ENCODE results near the gene YKT6. TPM values are rescaled to one million over a fixed set of nuclear protein-coding genes. Genes with fewer than 3 reads are reported as not detected.
A peak's percentile ranks its signal among the peaks of the same experiment; 100 is the strongest.

Gene YKT6
- total RNA-seq, 1 donor from 2014 or later: 83.7 TPM

DNA sequence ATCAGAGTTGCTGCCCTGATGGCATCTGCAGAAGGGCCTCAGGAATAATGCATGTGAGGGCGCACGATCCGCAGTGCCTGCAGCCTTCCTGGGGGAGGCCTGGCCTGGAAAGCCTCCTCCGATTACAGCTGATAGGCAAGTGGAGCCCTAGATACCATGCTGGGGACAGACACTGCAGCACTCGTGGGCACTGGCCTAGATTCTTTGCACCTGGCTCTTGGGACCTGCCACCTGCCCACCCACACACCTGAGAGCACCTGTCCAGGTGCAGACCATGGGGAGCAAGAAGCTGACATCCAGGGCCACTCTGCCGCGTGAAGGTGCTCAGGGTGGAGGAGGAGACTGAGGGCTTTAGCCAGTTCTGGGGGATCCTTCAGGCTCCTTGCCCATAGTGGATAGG is 14.8 kb downstream of the YKT6 start:
- H3K9me3 Mint-ChIP-seq: no peaks in the 10 kb centered on the region
- H3K27ac Mint-ChIP-seq: no peak overlapping the region
- no peaks in the 10 kb centered on the region for H3K36me3 Mint-ChIP-seq
- no peaks in the 10 kb centered on the region for H3K27me3 Mint-ChIP-seq (ENCODE audit: low read depth)
- peaks cover 10% of the 10 kb centered on the region for H3K4me1 Mint-ChIP-seq
- no peak for TF ChIP-seq CTCF (IDR thresholded peaks at IDR 0.05; ENCODE audit: unreplicated experiment)
- DNase-seq (ENCODE audit: low spot score in 2 of 2, unreplicated experiment in 2 of 2): peak in 1 of 2 experiments; percentile 9
- no peak overlapping the region for H3K4me3 Mint-ChIP-seq

DNA sequence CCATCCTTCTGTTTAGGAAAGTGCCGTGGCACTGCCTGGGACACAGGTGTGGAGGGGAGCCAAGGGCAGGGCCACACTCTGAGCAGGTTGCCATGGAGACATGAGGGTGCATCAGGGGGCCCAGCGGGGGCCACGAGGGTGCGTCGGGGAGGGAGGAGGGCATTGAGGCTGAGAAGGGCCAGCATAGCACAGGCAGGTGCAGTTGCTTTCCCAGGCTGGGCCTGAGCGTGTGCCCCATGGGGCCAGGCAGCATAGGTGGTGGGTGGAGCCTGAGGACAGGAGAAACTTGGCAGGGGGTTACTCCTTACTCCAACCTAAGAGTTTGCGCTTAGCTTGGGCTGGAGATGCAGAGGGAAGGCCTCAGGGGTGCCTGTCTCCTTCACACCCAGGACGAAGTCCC is 15.2 kb downstream of the YKT6 start:
- H3K36me3 Mint-ChIP-seq: no peaks in the 10 kb centered on the region
- peak in 1 of 2 experiments; percentile 10 for DNase-seq (ENCODE audit: low spot score in 2 of 2, unreplicated experiment in 2 of 2)
- TF ChIP-seq CTCF (IDR thresholded peaks at IDR 0.05; ENCODE audit: unreplicated experiment): no peak

DNA sequence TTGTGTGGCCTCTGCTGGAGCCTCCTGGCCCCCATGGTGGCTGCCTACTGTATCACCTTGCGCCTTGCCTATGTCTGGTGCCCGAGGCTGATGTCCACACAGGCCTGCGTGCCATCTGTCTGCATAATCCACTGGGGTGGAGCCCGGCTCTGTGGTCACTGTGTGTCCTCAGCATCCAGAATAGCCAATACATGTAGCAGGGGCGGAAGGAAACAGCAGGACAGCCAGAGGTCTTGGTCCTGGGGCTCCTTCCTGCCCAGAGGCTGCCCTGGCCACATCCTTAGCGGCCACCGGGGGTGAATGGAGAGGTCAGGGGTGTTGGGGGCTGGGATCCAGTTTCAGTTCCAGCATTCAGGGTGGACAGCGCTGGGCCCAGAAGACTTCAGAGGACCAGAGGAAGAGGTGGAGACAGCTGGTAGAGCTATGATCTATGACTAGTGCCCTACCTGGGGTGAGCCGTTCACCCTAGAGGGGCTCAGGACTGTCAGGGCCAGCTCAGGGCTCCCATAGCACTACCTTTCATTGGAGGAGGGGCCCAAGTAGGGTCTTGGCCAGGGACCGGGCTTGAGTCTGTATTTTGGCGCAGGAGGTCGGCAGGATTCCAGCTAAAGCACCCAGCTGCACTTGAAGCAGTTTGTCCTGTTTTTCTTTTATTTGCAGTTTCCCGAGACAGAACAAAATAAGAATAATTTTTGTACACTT is 15.9 kb downstream of the YKT6 start:
- Mint-ChIP-seq H3K27ac (no peak overlapping the region), H3K4me1 (peaks cover 10% of the 10 kb centered on the region), H3K36me3 (no peaks in the 10 kb centered on the region), H3K27me3 (ENCODE audit: low read depth) (no peaks in the 10 kb centered on the region), H3K4me3 (no peak overlapping the region), H3K9me3 (no peaks in the 10 kb centered on the region)
- no peak for TF ChIP-seq CTCF (IDR thresholded peaks at IDR 0.05; ENCODE audit: unreplicated experiment)
- peak in 1 of 2 experiments; percentile 10 for DNase-seq (ENCODE audit: low spot score in 2 of 2, unreplicated experiment in 2 of 2)

More for the DNA sequence above, 15.2 kb downstream of the YKT6 start:
- H3K27me3 Mint-ChIP-seq (ENCODE audit: low read depth): no peaks in the 10 kb centered on the region
- peaks cover 10% of the 10 kb centered on the region for H3K4me1 Mint-ChIP-seq
- H3K27ac Mint-ChIP-seq: no peak overlapping the region
- no peak overlapping the region for H3K4me3 Mint-ChIP-seq
- H3K9me3 Mint-ChIP-seq: no peaks in the 10 kb centered on the region

DNA sequence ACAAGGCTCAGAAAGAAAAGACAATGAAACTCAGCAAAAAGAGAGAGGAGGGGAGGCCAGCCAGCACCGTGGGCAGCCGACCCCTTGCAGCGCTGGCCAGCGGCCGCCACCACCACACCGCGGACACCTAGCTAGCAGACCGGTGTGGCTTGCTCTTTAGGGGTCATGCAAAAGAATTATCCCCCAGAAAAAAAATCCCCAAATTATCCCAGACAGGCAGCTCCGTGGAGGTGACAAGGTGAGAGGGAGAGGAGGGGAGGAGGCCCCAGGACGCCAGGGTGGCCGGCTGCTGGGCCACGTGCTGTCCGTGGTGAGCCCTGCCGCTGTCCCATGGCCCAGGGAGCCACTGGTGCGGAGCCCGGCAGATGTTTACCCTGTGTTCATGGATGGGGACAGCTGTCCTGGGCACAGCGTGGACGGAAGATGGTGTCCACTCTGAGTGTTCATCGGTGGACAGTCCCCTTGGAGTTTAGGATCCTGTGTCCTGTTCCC is 16.5 kb downstream of the YKT6 start:
- Mint-ChIP-seq H3K9me3 (no peaks in the 10 kb centered on the region), H3K27ac (no peak overlapping the region), H3K36me3 (no peaks in the 10 kb centered on the region), H3K27me3 (ENCODE audit: low read depth) (no peaks in the 10 kb centered on the region), H3K4me1 (peaks cover 10% of the 10 kb centered on the region), H3K4me3 (no peak overlapping the region)
- TF ChIP-seq CTCF (IDR thresholded peaks at IDR 0.05; ENCODE audit: unreplicated experiment): no peak
- DNase-seq (ENCODE audit: low spot score in 2 of 2, unreplicated experiment in 2 of 2): no peak

- Mint-ChIP-seq H3K9me3 (no peaks in the 10 kb centered on the region), H3K27me3 (ENCODE audit: low read depth) (no peaks in the 10 kb centered on the region), H3K4me3 (peak overlapping the region; percentile 8), H3K4me1 (peaks cover 10% of the 10 kb centered on the region), H3K27ac (peak overlapping the region; percentile 31), H3K36me3 (no peaks in the 10 kb centered on the region)
- TF ChIP-seq CTCF (IDR thresholded peaks at IDR 0.05; ENCODE audit: unreplicated experiment): no peak
- peak in 1 of 2 experiments; percentile 15 for DNase-seq (ENCODE audit: low spot score in 2 of 2, unreplicated experiment in 2 of 2)
Measured at GRCh38 chr7:44217852-44218402, 17.1 kb downstream of the YKT6 start.
